A549 (cell line): ENCODE results near the gene SEMG1.

ENCODE experiments used
- FOSL2 ChIP-seq, 2 experiments: fragments of 450-650 bp in 1 of 2; fragments of >200 bp in 1 of 2; sonication (Bioruptor Twin) in 1 of 2; formaldehyde crosslinking; IDR thresholded peaks; 2 replicates each; pipeline versions ENCODE4 v1.5.0 to v1.6.1; 2016 to 2020; ENCODE audit warnings: mild to moderate bottlenecking in 1 of 2, moderate library complexity in 1 of 2
- KDM5A ChIP-seq: fragments of 200-600 bp; sonication (generic); IDR thresholded peaks from 2 replicates; pipeline ENCODE4 v1.6.1; 2016; ENCODE audit warnings: antibody characterized with exemption, mild to moderate bottlenecking
- PHF8 ChIP-seq: fragments of 200-600 bp; sonication (generic); IDR thresholded peaks from 2 replicates; pipeline ENCODE4 v1.6.1; 2016; ENCODE audit warnings: low read depth, mild to moderate bottlenecking, antibody characterized with exemption, moderate library complexity, borderline replicate concordance
- POLR2A ChIP-seq: IDR thresholded peaks from 2 replicates; pipeline ENCODE4 v1.6.1; 2012; ENCODE audit warnings: mild to moderate bottlenecking, low read length
- SMC3 ChIP-seq: fragments of >200 bp; sonication (Bioruptor Twin); formaldehyde crosslinking; IDR thresholded peaks from 3 replicates; pipeline ENCODE4 v1.6.1; 2018; ENCODE audit warnings: inconsistent platforms
- ZFP36 ChIP-seq: fragments of 450-650 bp; IDR thresholded peaks from 2 replicates; pipeline ENCODE4 v1.6.1; 2014; ENCODE audit warnings: borderline replicate concordance; ENCODE audit not compliant: partially characterized antibody
- TF ChIP-seq, protein P1 (sequence below): fragments of >200 bp; sonication (Bioruptor Twin); formaldehyde crosslinking; IDR thresholded peaks from 3 replicates; pipeline ENCODE4 v1.5.1; 2016
- TF ChIP-seq, protein P2 (sequence below): IDR thresholded peaks from 2 replicates; pipeline ENCODE4 v1.6.1; 2012

DNA sequence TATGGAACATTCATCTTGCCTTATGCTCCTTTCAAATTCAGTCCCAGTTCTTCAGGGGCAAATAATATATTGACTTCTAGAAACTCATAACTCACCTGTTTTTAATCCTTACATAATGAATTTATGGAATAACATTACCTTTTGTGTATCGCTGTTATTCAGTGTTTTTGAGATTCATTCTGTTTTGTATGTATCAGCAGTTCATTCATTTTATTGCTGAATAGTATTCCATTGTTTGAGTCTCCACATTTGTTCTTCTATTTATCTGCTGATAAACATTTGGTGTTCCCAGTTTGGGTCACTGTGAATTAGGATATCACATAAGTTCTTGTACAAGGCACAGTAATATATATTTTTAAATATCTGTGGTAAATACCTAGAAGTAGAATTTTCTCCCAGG lies 19.5 kb downstream of the SEMG1 start:
- TF ChIP-seq, protein P1, sequence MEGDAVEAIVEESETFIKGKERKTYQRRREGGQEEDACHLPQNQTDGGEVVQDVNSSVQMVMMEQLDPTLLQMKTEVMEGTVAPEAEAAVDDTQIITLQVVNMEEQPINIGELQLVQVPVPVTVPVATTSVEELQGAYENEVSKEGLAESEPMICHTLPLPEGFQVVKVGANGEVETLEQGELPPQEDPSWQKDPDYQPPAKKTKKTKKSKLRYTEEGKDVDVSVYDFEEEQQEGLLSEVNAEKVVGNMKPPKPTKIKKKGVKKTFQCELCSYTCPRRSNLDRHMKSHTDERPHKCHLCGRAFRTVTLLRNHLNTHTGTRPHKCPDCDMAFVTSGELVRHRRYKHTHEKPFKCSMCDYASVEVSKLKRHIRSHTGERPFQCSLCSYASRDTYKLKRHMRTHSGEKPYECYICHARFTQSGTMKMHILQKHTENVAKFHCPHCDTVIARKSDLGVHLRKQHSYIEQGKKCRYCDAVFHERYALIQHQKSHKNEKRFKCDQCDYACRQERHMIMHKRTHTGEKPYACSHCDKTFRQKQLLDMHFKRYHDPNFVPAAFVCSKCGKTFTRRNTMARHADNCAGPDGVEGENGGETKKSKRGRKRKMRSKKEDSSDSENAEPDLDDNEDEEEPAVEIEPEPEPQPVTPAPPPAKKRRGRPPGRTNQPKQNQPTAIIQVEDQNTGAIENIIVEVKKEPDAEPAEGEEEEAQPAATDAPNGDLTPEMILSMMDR, result no peak
- TF ChIP-seq, protein P2, sequence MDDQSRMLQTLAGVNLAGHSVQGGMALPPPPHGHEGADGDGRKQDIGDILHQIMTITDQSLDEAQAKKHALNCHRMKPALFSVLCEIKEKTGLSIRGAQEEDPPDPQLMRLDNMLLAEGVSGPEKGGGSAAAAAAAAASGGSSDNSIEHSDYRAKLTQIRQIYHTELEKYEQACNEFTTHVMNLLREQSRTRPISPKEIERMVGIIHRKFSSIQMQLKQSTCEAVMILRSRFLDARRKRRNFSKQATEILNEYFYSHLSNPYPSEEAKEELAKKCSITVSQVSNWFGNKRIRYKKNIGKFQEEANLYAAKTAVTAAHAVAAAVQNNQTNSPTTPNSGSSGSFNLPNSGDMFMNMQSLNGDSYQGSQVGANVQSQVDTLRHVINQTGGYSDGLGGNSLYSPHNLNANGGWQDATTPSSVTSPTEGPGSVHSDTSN, result no peak
- no peak for TF ChIP-seq POLR2A
- TF ChIP-seq ZFP36, result no peak
- TF ChIP-seq KDM5A, result no peak
- TF ChIP-seq PHF8, result no peak
- TF ChIP-seq SMC3, result no peak
- no peak for TF ChIP-seq FOSL2 (IDR thresholded peaks at IDR 0.05)
- TF ChIP-seq FOSL2 (CRISPR knock-in tag; IDR thresholded peaks at IDR 0.05), result no peak
